ENCODE measurements around the gene WDR86.

Gene WDR86

DNA sequence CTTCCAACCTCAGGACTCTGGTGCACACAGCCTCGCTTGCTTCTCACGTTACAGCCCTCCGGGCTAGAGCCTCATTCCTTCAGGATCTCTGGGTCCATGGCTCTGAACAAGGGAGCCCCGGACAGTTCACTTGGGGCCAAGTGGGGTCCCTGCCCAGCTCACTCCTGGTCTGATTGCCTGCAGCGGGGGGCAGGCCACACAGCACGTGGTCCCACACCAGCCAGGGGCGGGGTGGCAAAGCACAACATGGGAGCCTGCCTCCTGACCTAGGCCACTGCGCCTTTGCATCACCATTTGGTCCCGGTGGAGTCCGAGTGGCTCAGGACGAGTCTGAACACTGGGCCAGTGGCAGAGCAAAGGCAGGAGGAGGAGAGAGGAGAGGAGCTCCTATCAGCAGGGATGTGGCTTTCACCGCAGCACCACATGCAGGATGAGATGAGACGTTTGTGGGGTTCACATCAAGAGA is 43.5 kb upstream of the WDR86 start:
- TF ChIP-seq, protein P1, sequence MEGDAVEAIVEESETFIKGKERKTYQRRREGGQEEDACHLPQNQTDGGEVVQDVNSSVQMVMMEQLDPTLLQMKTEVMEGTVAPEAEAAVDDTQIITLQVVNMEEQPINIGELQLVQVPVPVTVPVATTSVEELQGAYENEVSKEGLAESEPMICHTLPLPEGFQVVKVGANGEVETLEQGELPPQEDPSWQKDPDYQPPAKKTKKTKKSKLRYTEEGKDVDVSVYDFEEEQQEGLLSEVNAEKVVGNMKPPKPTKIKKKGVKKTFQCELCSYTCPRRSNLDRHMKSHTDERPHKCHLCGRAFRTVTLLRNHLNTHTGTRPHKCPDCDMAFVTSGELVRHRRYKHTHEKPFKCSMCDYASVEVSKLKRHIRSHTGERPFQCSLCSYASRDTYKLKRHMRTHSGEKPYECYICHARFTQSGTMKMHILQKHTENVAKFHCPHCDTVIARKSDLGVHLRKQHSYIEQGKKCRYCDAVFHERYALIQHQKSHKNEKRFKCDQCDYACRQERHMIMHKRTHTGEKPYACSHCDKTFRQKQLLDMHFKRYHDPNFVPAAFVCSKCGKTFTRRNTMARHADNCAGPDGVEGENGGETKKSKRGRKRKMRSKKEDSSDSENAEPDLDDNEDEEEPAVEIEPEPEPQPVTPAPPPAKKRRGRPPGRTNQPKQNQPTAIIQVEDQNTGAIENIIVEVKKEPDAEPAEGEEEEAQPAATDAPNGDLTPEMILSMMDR (IDR thresholded peaks at IDR 0.05; ENCODE audit: insufficient read depth, missing control alignments) = no peak
- FAIRE-seq (no peak), DNase-seq (ENCODE audit: insufficient read length, low spot score) (no peak)

DNA sequence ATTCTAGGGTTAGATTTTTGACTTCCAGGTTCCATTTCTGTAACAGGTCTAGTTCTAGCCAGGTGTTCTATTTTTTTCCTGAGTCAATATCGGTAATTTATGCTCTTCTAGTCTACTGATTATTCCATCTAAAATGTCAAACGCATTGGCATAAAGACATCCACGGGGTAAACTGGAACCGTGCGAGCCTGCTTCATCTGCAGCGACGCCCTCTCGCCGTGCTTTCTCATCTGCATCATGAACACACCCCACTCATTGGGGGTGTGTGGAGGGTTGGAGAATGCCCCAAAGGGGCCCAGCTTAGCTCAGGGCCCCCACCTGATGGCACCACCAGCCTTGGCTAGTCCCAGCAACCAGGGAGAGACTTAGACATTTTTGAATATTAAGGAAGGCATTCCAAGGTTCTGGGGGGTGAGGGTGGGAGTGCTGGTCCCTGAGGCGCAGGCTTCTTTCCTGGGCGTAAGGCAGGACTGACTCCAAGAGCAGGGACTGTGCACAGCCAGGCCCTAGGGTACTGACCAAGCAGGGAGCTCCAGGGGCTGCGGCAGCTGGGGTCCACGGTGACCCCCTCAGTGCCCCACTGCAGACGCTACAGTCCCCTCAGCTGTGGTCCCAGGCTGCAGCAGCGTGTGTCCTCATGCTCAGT is 43.0 kb upstream of the WDR86 start:
- FAIRE-seq (no peak), DNase-seq (ENCODE audit: insufficient read length, low spot score) (no peak)
- TF ChIP-seq, protein P1 (IDR thresholded peaks at IDR 0.05; ENCODE audit: insufficient read depth, missing control alignments) = no peak

DNA sequence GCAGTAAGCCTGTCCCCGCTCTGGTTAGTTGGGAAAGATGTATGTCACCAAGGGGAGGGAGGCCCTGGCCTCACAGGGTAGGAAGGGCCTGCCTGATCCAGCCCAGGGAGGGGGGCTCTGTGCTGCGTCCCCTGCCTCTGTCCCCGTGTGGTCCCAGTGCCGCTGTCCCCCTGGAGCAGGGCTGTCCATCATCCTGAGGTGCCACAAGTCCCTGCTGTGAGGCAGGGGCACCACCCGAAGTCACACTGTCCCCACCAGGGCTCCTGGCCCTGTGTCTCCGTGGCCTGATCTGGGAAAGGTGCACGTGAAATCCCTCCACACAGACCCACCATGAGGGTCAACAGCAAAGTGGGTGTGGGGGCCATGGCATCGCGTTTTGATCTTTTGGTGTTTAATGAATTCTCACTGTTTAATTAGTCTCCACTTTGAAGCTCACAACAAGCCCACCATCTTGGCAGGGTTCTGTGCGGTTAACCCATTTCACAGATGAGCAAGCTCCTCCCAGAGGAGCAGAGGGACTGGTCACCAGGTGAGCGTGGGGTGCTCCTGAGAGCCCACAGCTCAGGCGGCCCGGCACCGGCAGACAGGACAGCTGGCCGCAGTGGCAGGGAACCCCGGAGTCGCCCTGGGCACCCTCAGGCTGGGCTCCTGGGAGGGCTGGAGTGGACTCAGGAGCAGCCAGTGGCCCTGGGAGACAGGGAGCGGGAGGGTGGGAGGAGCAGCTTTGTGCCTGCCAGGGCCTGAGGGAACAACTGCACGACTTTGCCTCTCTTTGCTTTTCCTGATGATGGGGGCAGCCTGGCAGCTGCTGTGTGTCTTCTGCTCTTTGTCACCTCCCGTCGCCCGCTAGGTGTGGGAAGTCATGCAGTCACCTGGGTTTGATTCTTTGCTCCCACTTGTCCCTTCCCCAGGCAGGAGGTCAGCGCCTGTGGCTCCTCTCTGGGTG is 42.1 kb upstream of the WDR86 start:
- FAIRE-seq (no peak), DNase-seq (ENCODE audit: insufficient read length, low spot score) (no peak)
- TF ChIP-seq, protein P1 (IDR thresholded peaks at IDR 0.05; ENCODE audit: insufficient read depth, missing control alignments) = no peak

DNA sequence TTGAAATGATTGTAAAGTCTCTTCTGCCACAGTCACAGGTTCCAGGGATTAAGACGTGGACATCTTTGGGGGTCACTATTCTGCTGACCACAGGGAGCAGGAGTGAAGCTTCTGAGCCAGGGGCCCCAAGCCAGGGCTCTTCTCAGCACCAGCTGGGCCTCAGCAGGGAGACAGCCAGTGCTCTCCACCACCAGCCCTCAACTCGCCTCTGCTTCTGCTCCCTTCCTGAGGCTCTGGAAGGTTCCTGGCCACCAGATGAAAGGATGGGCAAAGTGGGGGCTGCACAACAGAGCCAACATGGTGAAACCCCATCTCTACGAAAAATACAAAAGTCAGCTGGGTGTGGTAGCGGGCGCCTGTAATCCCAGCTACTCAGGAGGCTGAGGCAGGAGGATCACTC is 41.3 kb upstream of the WDR86 start:
- FAIRE-seq (no peak), DNase-seq (ENCODE audit: insufficient read length, low spot score) (no peak)
- TF ChIP-seq, protein P1 (IDR thresholded peaks at IDR 0.05; ENCODE audit: insufficient read depth, missing control alignments) = no peak

DNA sequence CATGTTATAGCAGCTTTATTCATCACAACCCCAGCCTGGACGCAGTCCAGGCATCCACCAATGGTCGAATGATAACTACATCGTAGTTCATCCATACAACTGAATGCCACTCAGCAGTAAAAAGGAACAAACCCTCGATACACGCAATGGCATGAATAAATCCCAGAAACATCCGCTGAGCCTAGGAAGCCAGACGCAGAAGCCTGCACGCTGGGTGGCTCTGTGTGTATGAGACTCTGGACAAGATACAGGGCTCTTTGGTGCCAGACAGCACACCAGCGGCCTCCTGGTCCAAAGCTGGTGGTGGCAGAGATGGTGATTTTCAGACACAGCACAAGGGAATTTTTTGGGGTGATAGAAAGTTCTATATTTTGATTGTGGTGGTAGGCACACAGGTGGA is 40.2 kb upstream of the WDR86 start:
- TF ChIP-seq, protein P1 (IDR thresholded peaks at IDR 0.05; ENCODE audit: insufficient read depth, missing control alignments) = no peak
- no peak for FAIRE-seq
- DNase-seq (ENCODE audit: insufficient read length, low spot score) = no peak

DNA sequence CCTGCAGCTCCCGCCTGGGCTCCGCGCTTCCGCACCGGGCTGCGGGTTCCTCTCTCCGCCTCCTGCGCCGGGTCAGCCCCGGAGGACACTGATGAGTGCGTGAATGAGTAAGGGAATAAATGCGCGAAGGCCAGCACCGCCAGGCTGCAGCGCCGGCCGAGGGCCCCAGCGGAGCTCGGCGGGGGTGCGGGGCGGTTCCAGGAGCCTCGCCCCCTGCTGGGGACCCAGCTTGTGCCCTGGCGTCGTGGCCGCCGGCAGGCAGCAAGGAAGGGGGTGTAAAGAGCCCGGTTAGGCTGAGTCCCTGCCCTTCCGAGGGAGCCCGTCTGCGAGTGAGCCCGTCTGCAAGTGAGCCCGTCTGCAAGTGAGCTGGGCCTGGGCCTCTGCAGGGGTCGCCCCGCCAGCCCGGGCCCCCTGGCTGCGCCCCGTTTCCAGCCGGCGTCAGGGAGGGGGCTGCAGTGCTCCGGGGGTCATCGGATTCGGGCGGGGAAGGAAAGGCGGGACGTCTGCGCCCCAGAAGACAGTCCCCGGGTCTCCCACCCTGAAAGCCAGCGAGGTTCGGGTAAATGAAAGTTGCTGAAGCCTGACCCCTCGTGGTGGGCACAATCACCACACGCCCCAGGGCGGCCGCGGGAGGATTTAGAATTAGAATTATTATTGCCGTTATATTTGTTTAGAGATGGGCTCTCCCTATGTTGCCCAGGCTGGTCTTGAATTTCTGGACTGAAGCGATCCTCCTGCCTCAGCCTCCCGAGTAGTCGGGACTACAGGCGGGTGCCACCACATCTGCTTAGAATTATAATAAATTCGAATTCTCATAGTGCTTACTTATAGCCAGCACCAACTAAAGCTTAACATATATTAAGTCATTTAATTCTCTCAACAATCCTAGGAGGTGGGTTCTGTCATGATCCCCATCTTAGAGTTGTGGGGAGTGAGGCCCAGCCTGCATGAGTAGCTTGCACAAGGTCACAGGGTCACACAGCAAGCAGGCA is 38.7 kb upstream of the WDR86 start:
- FAIRE-seq (no peak), DNase-seq (ENCODE audit: insufficient read length, low spot score) (peak; percentile 88)
- TF ChIP-seq, protein P1 (IDR thresholded peaks at IDR 0.05; ENCODE audit: insufficient read depth, missing control alignments) = peak; percentile 83
